Neural progenitor cell (in vitro differentiated cells): ENCODE results near the gene NDRG3. TPM values are rescaled to one million over a fixed set of nuclear protein-coding genes. Genes with fewer than 3 reads are reported as not detected.
"Not testable (repeated sequence)": the region's sequence is repeated elsewhere in the genome, so short reads cannot be mapped to it uniquely, and the experiment has no call there.

ENCODE experiments used
- DNase-seq: peaks from one replicate; pipeline ENCODE4 v3.0.0-alpha.2; 2016; ENCODE audit warnings: low spot score
- H2AFZ ChIP-seq: fragments of 200-600 bp; sonication (generic); replicated peaks from 2 replicates; pipeline ENCODE4 v1.6.1; 2016; ENCODE audit warnings: antibody characterized with exemption
- H3F3A ChIP-seq: fragments of 200-600 bp; sonication (generic); 2 replicates; pipeline ENCODE4 v1.6.1; 2016; ENCODE audit warnings: antibody characterized with exemption, low read depth
- H3K27ac ChIP-seq: fragments of 200-600 bp; sonication (generic); 2 replicates; pipeline ENCODE4 v1.5.1; 2016; ENCODE audit warnings: mild to moderate bottlenecking
- H3K27me3 ChIP-seq: fragments of 200-600 bp; sonication (generic); 2 replicates; pipeline ENCODE4 v1.6.1; 2016; ENCODE audit warnings: mild to moderate bottlenecking, moderate library complexity
- H3K36me3 ChIP-seq: fragments of 200-600 bp; sonication (generic); 2 replicates; pipeline ENCODE4 v1.5.1; 2016
- H3K4me1 ChIP-seq: fragments of 200-600 bp; sonication (generic); 2 replicates; pipeline ENCODE4 v1.6.1; 2016; ENCODE audit warnings: mixed run types
- H3K4me2 ChIP-seq: fragments of 200-600 bp; sonication (generic); 2 replicates; pipeline ENCODE4 v1.6.1; 2016
- H3K4me3 ChIP-seq: fragments of 200-600 bp; sonication (generic); 2 replicates; pipeline ENCODE4 v1.5.1; 2016
- H3K79me2 ChIP-seq: fragments of 200-600 bp; sonication (generic); 2 replicates; pipeline ENCODE4 v1.6.1; 2016; ENCODE audit warnings: low read depth
- H3K9ac ChIP-seq: fragments of 200-600 bp; sonication (generic); 2 replicates; pipeline ENCODE4 v1.6.1; 2016
- H3K9me3 ChIP-seq: fragments of 200-600 bp; sonication (generic); 2 replicates; pipeline ENCODE4 v1.5.1; 2016; ENCODE audit warnings: low read depth
- H4K20me1 ChIP-seq: fragments of 200-600 bp; sonication (generic); 2 replicates; pipeline ENCODE4 v1.6.1; 2016; ENCODE audit warnings: low read depth
- H3K27ac Mint-ChIP-seq: 3 replicates; pipeline ENCODE4 v1.8.0; 2021; ENCODE audit warnings: mixed read lengths
- H3K27me3 Mint-ChIP-seq: 2 replicates; pipeline ENCODE4 v1.8.0; 2022; ENCODE audit warnings: low read depth, mild to moderate bottlenecking, inconsistent platforms, moderate library complexity, mixed read lengths; ENCODE audit not compliant: insufficient read depth
- H3K36me3 Mint-ChIP-seq: 3 replicates; pipeline ENCODE4 v1.8.0; 2021; ENCODE audit warnings: mixed read lengths
- H3K4me1 Mint-ChIP-seq: 3 replicates; pipeline ENCODE4 v1.8.0; 2021; ENCODE audit warnings: mixed read lengths
- H3K4me3 Mint-ChIP-seq: 3 replicates; pipeline ENCODE4 v1.8.0; 2021; ENCODE audit warnings: mild to moderate bottlenecking, moderate library complexity, mixed read lengths
- H3K9me3 Mint-ChIP-seq: 3 replicates; pipeline ENCODE4 v1.8.0; 2020; ENCODE audit warnings: mixed read lengths
- EZH2 ChIP-seq: fragments of 200-600 bp; sonication (generic); IDR thresholded peaks from 2 replicates; pipeline ENCODE4 v1.6.1; 2017; ENCODE audit warnings: antibody characterized with exemption, mild to moderate bottlenecking, moderate library complexity
- EZH2phosphoT487 ChIP-seq: fragments of 200-600 bp; sonication (generic); IDR thresholded peaks from 2 replicates; pipeline ENCODE4 v1.6.1; 2017; ENCODE audit warnings: antibody characterized with exemption
- total RNA-seq: library from RNA; depleted of rRNA; stranded (reverse); fragments of >200 nt; gene quantifications from 2 replicates; pipeline ENCODE4 v1.2.3, GENCODE V29; 2015; ENCODE audit warnings: low replicate concordance
- TF ChIP-seq, protein P1 (sequence below): fragments of 200-600 bp; sonication (generic); IDR thresholded peaks from 2 replicates; pipeline ENCODE4 v1.5.1; 2017; ENCODE audit warnings: antibody characterized with exemption, mild to moderate bottlenecking

The NDRG3 gene
- total RNA-seq, 1 donor from 2014 or later, result 25.3 TPM

DNA sequence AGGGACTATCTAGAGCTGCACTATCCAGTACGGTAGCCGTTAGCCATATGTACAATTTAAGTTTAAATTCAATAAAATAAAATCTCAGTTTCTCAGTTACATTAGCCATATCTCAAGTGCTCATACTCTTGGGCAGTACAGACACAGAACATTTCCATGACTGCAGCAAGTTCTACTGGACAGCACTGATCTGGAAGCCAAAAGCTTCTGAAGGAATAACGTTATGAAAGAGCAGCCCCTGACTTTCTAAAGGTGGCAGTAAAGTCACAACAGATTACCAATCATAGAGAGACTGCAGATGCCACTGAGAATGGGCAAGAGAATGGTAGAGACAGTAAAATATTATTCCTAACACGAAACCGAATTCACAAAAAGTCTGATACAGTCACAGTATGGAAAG lies 36.8 kb downstream of the NDRG3 start:
- TF ChIP-seq EZH2 (no peak), EZH2phosphoT487 (no peak)
- TF ChIP-seq, protein P1, sequence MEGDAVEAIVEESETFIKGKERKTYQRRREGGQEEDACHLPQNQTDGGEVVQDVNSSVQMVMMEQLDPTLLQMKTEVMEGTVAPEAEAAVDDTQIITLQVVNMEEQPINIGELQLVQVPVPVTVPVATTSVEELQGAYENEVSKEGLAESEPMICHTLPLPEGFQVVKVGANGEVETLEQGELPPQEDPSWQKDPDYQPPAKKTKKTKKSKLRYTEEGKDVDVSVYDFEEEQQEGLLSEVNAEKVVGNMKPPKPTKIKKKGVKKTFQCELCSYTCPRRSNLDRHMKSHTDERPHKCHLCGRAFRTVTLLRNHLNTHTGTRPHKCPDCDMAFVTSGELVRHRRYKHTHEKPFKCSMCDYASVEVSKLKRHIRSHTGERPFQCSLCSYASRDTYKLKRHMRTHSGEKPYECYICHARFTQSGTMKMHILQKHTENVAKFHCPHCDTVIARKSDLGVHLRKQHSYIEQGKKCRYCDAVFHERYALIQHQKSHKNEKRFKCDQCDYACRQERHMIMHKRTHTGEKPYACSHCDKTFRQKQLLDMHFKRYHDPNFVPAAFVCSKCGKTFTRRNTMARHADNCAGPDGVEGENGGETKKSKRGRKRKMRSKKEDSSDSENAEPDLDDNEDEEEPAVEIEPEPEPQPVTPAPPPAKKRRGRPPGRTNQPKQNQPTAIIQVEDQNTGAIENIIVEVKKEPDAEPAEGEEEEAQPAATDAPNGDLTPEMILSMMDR, result no peak
- Histone ChIP-seq H3K4me1 (no peaks in the 10 kb centered on the region), H3K36me3 (no peaks in the 10 kb centered on the region), H3K9me3 (no peaks in the 10 kb centered on the region), H3K9ac (no peak overlapping the region), H3K79me2 (no peaks in the 10 kb centered on the region), H2AFZ (no peak overlapping the region), H3K4me2 (no peak overlapping the region), H3K27me3 (no peaks in the 10 kb centered on the region), H4K20me1 (no peaks in the 10 kb centered on the region), H3K4me3 (no peak overlapping the region), H3F3A (no peaks in the 10 kb centered on the region), H3K27ac (no peak overlapping the region)
- no peak overlapping the region for H3K4me3 Mint-ChIP-seq
- no peaks in the 10 kb centered on the region for H3K36me3 Mint-ChIP-seq
- H3K9me3 Mint-ChIP-seq, result no peaks in the 10 kb centered on the region
- no peaks in the 10 kb centered on the region for H3K27me3 Mint-ChIP-seq
- H3K27ac Mint-ChIP-seq, result no peak overlapping the region
- no peak for DNase-seq
- H3K4me1 Mint-ChIP-seq, result no peaks in the 10 kb centered on the region

DNA sequence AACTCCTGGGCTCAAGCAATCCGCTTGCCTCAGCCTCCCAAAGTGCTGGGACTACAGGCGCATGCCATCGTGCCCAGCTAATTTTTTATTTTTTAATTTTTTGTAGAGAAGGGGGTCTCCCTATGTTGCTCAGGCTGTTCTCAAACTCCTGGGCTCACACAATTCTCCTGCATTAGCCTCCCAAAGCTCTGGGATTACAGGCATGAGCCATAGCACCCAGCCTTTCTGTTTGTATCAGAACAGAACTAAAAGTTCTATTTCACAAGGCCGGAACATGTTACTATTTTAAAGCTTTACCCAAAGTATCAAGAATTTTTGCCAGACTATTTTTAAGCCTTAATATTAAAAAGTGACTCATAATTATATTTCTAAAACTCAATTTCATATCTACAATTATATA lies 42.4 kb downstream of the NDRG3 start:
- H3K4me3 Mint-ChIP-seq, result no peak overlapping the region
- peaks cover 10% of the 10 kb centered on the region for H3K4me1 Mint-ChIP-seq
- Histone ChIP-seq H3K4me3 (no peak overlapping the region), H3K36me3 (no peaks in the 10 kb centered on the region), H3K27ac (no peak overlapping the region), H3K4me2 (no peak overlapping the region), H4K20me1 (no peaks in the 10 kb centered on the region), H3F3A (peaks cover 2% of the 10 kb centered on the region), H2AFZ (no peak overlapping the region), H3K9me3 (no peaks in the 10 kb centered on the region), H3K9ac (no peak overlapping the region), H3K27me3 (no peaks in the 10 kb centered on the region), H3K79me2 (no peaks in the 10 kb centered on the region), H3K4me1 (no peaks in the 10 kb centered on the region)
- DNase-seq, result no peak
- no peaks in the 10 kb centered on the region for H3K36me3 Mint-ChIP-seq
- H3K27me3 Mint-ChIP-seq, result no peaks in the 10 kb centered on the region
- no peak for TF ChIP-seq EZH2phosphoT487
- TF ChIP-seq EZH2, result no peak
- TF ChIP-seq, protein P1, result no peak
- H3K27ac Mint-ChIP-seq, result no peak overlapping the region
- H3K9me3 Mint-ChIP-seq, result no peaks in the 10 kb centered on the region

DNA sequence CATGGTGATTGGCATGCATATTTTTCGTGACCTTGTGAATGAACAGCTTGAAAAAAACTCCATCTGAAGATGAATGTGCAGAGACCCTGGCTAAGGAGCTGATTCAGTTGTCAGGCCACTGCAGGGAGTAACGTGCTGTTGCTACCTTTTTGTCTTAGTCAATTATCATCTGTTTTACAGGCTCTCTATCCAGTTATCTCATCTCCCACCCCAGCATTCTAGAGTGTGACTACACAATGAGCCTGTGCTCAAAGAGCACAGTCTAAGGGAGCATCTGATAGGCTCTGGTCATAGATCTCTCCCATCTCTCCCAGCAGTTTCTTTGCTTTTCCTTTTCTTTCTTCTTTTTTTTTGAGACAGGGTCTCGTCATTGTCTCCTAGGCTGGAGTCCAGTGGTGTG lies 45.5 kb downstream of the NDRG3 start:
- Histone ChIP-seq H3K27ac (peak overlapping the region; percentile 9), H3K79me2 (no peaks in the 10 kb centered on the region), H3F3A (peaks cover 2% of the 10 kb centered on the region), H3K9ac (no peak overlapping the region), H3K9me3 (no peaks in the 10 kb centered on the region), H3K36me3 (no peaks in the 10 kb centered on the region), H3K4me2 (no peak overlapping the region), H3K27me3 (no peaks in the 10 kb centered on the region), H2AFZ (no peak overlapping the region), H4K20me1 (no peaks in the 10 kb centered on the region), H3K4me3 (no peak overlapping the region), H3K4me1 (no peaks in the 10 kb centered on the region)
- TF ChIP-seq EZH2phosphoT487 (no peak), EZH2 (no peak)
- TF ChIP-seq, protein P1, result no peak
- Mint-ChIP-seq H3K27ac (no peak overlapping the region), H3K36me3 (peaks cover 8% of the 10 kb centered on the region), H3K27me3 (no peaks in the 10 kb centered on the region), H3K4me3 (no peak overlapping the region), H3K4me1 (peaks cover 10% of the 10 kb centered on the region), H3K9me3 (peaks cover 3% of the 10 kb centered on the region)
- no peak for DNase-seq

DNA sequence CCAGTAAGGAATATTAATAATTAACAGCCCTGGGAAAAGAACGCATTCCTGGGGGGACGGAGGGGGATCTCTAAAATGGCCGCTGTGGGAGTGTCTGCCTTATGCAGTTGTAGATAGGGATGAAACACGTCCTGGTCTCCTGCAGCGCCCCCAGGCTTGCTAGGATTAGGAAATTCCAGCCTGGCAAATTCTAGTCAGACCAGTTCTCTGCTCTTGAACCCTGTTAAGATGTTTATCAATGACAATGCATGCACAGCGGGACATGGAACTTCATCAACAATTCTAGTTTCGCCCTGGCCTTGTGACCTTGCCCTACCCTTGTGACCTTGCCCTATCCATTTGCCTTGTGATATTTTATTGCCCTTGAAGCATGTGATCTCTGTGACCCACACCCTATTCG lies 50.4 kb downstream of the NDRG3 start:
- H3K27ac Mint-ChIP-seq, result not testable (repeated sequence)

More for the DNA sequence above, 50.4 kb downstream of the NDRG3 start:
- not testable (repeated sequence) for H3K27me3 ChIP-seq, H3K4me3 Mint-ChIP-seq, H4K20me1 ChIP-seq, H3K9ac ChIP-seq, H3K9me3 ChIP-seq, DNase-seq, H3K4me2 ChIP-seq, H3K79me2 ChIP-seq, H2AFZ ChIP-seq, H3K4me3 ChIP-seq, H3K4me1 Mint-ChIP-seq, H3K27me3 Mint-ChIP-seq, H3K9me3 Mint-ChIP-seq, H3K27ac ChIP-seq, H3F3A ChIP-seq, H3K4me1 ChIP-seq, H3K36me3 ChIP-seq
- H3K36me3 Mint-ChIP-seq, result peaks cover 11% of the 10 kb centered on the region
